HepG2 (cell line): ENCODE data around the gene ZNF618. TPM values are rescaled to one million over a fixed set of nuclear protein-coding genes. Genes with fewer than 3 reads are reported as not detected.

Experiments used
- ATAC-seq: fragments of 200-7000 bp; cut with Tn5 transposase; 3 replicates; pipeline ENCODE4 v1.9.1; 2020; ENCODE audit warnings: mild to moderate bottlenecking, moderate library complexity
- BruUV-seq: library from RNA; stranded (reverse); fragments of 400-500 nt; replicated peaks from 2 replicates; lab custom pipeline; 2021; lab: Mats Ljungman, UMichigan
- CTCF ChIA-PET: fragments of 300-600 bp; formaldehyde crosslinking; extraction: SDS; loops from one replicate; lab custom pipeline; 2021; ENCODE audit warnings: low total read pairs, inconsistent platforms, low intra/inter-chr PET ratio; lab: Yijun Ruan, JAX
- POLR2A ChIA-PET: fragments of 350-600 bp; sonication (Branson Sonifier 250); formaldehyde crosslinking; loops from one replicate; lab custom pipeline; 2020; ENCODE audit warnings: antibody characterized with exemption, inconsistent platforms; lab: Yijun Ruan, JAX
- DNase-seq: peaks from one replicate; pipeline ENCODE4 v3.0.0-alpha.2; 2015; ENCODE audit warnings: low spot score
- FAIRE-seq: peaks from 3 replicates; lab custom pipeline; 2011; peaks lifted over from hg19 to GRCh38; lab: Jason Lieb, UNC
- H2AFZ ChIP-seq: one replicate; pipeline ENCODE4 v1.6.1; 2011; ENCODE audit warnings: low read length, inconsistent platforms
- H3K27ac ChIP-seq: fragments of 300-600 bp; 3 replicates; pipeline ENCODE4 v1.8.0; 2011; ENCODE audit warnings: mixed run types, mild to moderate bottlenecking, mixed read lengths, low read length, inconsistent platforms; ENCODE audit not compliant: insufficient read depth; ENCODE audit errors: extremely low read length
- H3K27me3 ChIP-seq, 2 experiments: fragments of 200-600 bp in 1 of 2; 2 replicates in 1 of 2; 3 replicates in 1 of 2; pipeline versions ENCODE4 v1.6.0 to v1.8.0; 2011; ENCODE audit warnings: low read length in 2 of 2, mild to moderate bottlenecking in 2 of 2, moderate library complexity in 2 of 2, inconsistent platforms in 1 of 2; ENCODE audit not compliant: insufficient read depth in 2 of 2, control insufficient read depth in 1 of 2
- H3K36me3 ChIP-seq, 2 experiments: fragments of 200-600 bp in 1 of 2; replicated peaks in 1 of 2; 2 replicates in 1 of 2; 3 replicates in 1 of 2; pipeline versions ENCODE4 v1.5.1 to v1.8.0; 2011; ENCODE audit warnings: low read length in 2 of 2, inconsistent platforms in 1 of 2; ENCODE audit not compliant: insufficient read depth in 2 of 2, control insufficient read depth in 1 of 2
- H3K4me1 ChIP-seq: 2 replicates; pipeline ENCODE4 v1.5.1; 2012; ENCODE audit warnings: low read length, inconsistent platforms; ENCODE audit not compliant: insufficient read depth
- H3K4me2 ChIP-seq: 2 replicates; pipeline ENCODE4 v1.6.0; 2011; ENCODE audit warnings: low read depth, low read length, inconsistent platforms
- H3K4me3 ChIP-seq, 3 experiments: fragments of 200-600 bp in 1 of 3; sonication (generic), shearing (Covaris generic) in 1 of 3; replicated peaks in 1 of 3; 2 replicates each; pipeline ENCODE4 v1.5.1; 2011 to 2016; ENCODE audit warnings: low read length in 3 of 3, inconsistent platforms in 2 of 3, low read depth in 2 of 3, mild to moderate bottlenecking in 2 of 3, control low read depth in 1 of 3, mixed read lengths in 1 of 3; ENCODE audit not compliant: insufficient read depth in 1 of 3
- H3K79me2 ChIP-seq: one replicate; pipeline ENCODE4 v1.6.1; 2011; ENCODE audit warnings: low read length, inconsistent platforms; ENCODE audit not compliant: insufficient read depth
- H3K9ac ChIP-seq: 2 replicates; pipeline ENCODE4 v1.6.0; 2011; ENCODE audit warnings: mild to moderate bottlenecking, low read depth, low read length, inconsistent platforms; ENCODE audit not compliant: insufficient read depth
- H3K9me3 ChIP-seq: 2 replicates; pipeline ENCODE4 v1.5.1; 2012; ENCODE audit warnings: mild to moderate bottlenecking, low read length
- H4K20me1 ChIP-seq: 2 replicates; pipeline ENCODE4 v1.6.0; 2011; ENCODE audit warnings: inconsistent platforms, mild to moderate bottlenecking, low read length, moderate library complexity; ENCODE audit not compliant: insufficient read depth
- AGO2 ChIP-seq: fragments of 200-400 bp; formaldehyde crosslinking; optimal IDR thresholded peaks from 2 replicates; pipeline ENCODE3; 2017; ENCODE audit warnings: mild to moderate bottlenecking, low read depth, low read length, moderate library complexity
- ARID4A ChIP-seq: sonication (generic); formaldehyde crosslinking; IDR thresholded peaks from 2 replicates; pipeline ENCODE4 v1.5.0; 2020; ENCODE audit warnings: mild to moderate bottlenecking, missing genetic modification reagents, borderline replicate concordance
- EED ChIP-seq: sonication (generic); formaldehyde crosslinking; IDR thresholded peaks from 2 replicates; pipeline ENCODE4 v1.5.0; 2020; ENCODE audit warnings: mild to moderate bottlenecking, missing genetic modification reagents
- ELK4 ChIP-seq: sonication (generic); formaldehyde crosslinking; IDR thresholded peaks from 2 replicates; pipeline ENCODE4 v1.9.0; 2021; ENCODE audit warnings: missing genetic modification reagents, borderline replicate concordance
- NR0B2 ChIP-seq: sonication (generic); formaldehyde crosslinking; IDR thresholded peaks from 2 replicates; pipeline ENCODE4 v1.4.0; 2020; ENCODE audit warnings: mild to moderate bottlenecking, missing genetic modification reagents
- SMARCE1 ChIP-seq: fragments of 450-650 bp; IDR thresholded peaks from 2 replicates; pipeline ENCODE4 v1.6.1; 2017; ENCODE audit warnings: borderline replicate concordance
- TFE3 ChIP-seq: IDR thresholded peaks from 2 replicates; pipeline ENCODE4 v1.6.1; 2016
- ZBTB14 ChIP-seq: sonication (generic); formaldehyde crosslinking; IDR thresholded peaks from 2 replicates; pipeline ENCODE4 v1.4.0; 2020; ENCODE audit warnings: missing genetic modification reagents
- ZFP91 ChIP-seq: sonication (generic); formaldehyde crosslinking; IDR thresholded peaks from 2 replicates; pipeline ENCODE4 v1.9.0; 2022; ENCODE audit warnings: missing genetic modification reagents, mild to moderate bottlenecking, borderline replicate concordance
- ZNF124 ChIP-seq: sonication (generic); formaldehyde crosslinking; IDR thresholded peaks from 2 replicates; pipeline ENCODE4 v1.4.0; 2020; ENCODE audit warnings: missing genetic modification reagents
- ZNF138 ChIP-seq: sonication (generic); formaldehyde crosslinking; IDR thresholded peaks from 2 replicates; pipeline ENCODE4 v1.5.0; 2020; ENCODE audit warnings: mild to moderate bottlenecking, low read depth, missing genetic modification reagents
- ZNF160 ChIP-seq: sonication (generic); formaldehyde crosslinking; IDR thresholded peaks from 2 replicates; pipeline ENCODE4 v1.8.0; 2022; ENCODE audit warnings: mild to moderate bottlenecking, inconsistent platforms, missing genetic modification reagents
- ZNF33B ChIP-seq: sonication (generic); formaldehyde crosslinking; IDR thresholded peaks from 2 replicates; pipeline ENCODE4 v1.5.1; 2020; ENCODE audit warnings: mild to moderate bottlenecking, missing genetic modification reagents
- ZNF619 ChIP-seq: sonication (generic); formaldehyde crosslinking; IDR thresholded peaks from 2 replicates; pipeline ENCODE4 v1.4.0; 2020; ENCODE audit warnings: mild to moderate bottlenecking, missing genetic modification reagents
- WGBS: methylation state at CpG from one replicate; pipeline ENCODE4 v1.1.6; 2017; ENCODE audit warnings: low lambda C conversion rate; 5-methylcytosine and 5-hydroxymethylcytosine counted together
- in situ Hi-C: cut with HindIII; loops from 2 replicates; pipeline ENCODE4 v1.10.0; 2017; ENCODE audit warnings: low pct_unique_long_range_greater_than_20kb; ENCODE audit not compliant: extremely low pct_ligation_motif_present
- intact Hi-C: fragments of 100-400 bp; cut with micrococcal nuclease; formaldehyde crosslinking; loops from one replicate; pipeline ENCODE4 v1.10.0; 2022; ENCODE audit not compliant: unreplicated experiment
- polyA plus RNA-seq, 8 experiments: library from polyadenylated mRNA; depleted of rRNA in 3 of 8; stranded (reverse) in 7 of 8; unstranded in 1 of 8; fragments of >200 nt; fragmentation: Illumina TruSeq in 4 of 8; extraction: Trizol in 4 of 8; gene quantifications; 2 replicates each; pipeline versions ENCODE4 v1.2.1 to v1.2.3, GENCODE V29; 2011 to 2016; ENCODE audit warnings: low read depth in 4 of 8, missing spikeins in 1 of 8, mixed read lengths in 1 of 8; ENCODE audit not compliant: insufficient read depth in 1 of 8
- total RNA-seq, 5 experiments: library from RNA; depleted of rRNA; stranded (reverse); fragments of >200 nt; fragmentation: Illumina TruSeq; extraction: Trizol; gene quantifications; 2 replicates each; pipeline ENCODE4 v1.2.3, GENCODE V29; 2016; ENCODE audit warnings: low read depth in 1 of 5

Gene ZNF618
- total and polyA plus RNA-seq, 2 of the 13 experiments (the other 11 are each of a cell fraction or from before 2014, with no cell fraction given) = 0.07 TPM

- no peaks in the 10 kb centered on the region for H3K4me1 ChIP-seq
- no peaks in the 10 kb centered on the region for H3K9me3 ChIP-seq
- no peak for DNase-seq
- H3K27me3 ChIP-seq = peaks cover 0 to 13% of the 10 kb centered on the region in 2 experiments; a peak in 4 of 5 replicates
- no TSS peak for BruUV-seq
- no peak overlapping the region for H3K4me3 ChIP-seq
- no peak overlapping the region for H3K27ac ChIP-seq
- no peaks in the 10 kb centered on the region for H4K20me1 ChIP-seq
- H3K4me2 ChIP-seq = no peak overlapping the region
- H2AFZ ChIP-seq = no peak overlapping the region
- no peak for FAIRE-seq
- 48% methylated on average over 3 of the region's 8 CpGs for WGBS
- intact Hi-C loops (no loop called here), in situ Hi-C loops (no loop called here)
- no peak for ATAC-seq
- H3K36me3 ChIP-seq = no peaks in the 10 kb centered on the region
- no peak overlapping the region for H3K9ac ChIP-seq
- CTCF ChIA-PET = no interaction called here
- H3K79me2 ChIP-seq = no peaks in the 10 kb centered on the region
- POLR2A ChIA-PET = no interaction called here
- TF ChIP-seq NR0B2 = no peak
- TF ChIP-seq ZBTB14 (CRISPR knock-in tag) = no peak
- TF ChIP-seq ZNF124 (CRISPR knock-in tag) = no peak
- TF ChIP-seq TFE3 (CRISPR knock-in tag) = no peak
- no peak for TF ChIP-seq ZNF160 (CRISPR knock-in tag)
- TF ChIP-seq ZNF33B (CRISPR knock-in tag) = no peak
- TF ChIP-seq EED (CRISPR knock-in tag) = no peak
- TF ChIP-seq ARID4A (CRISPR knock-in tag) = no peak
- TF ChIP-seq AGO2 = no peak
- TF ChIP-seq ZFP91 (CRISPR knock-in tag) = no peak
- TF ChIP-seq ZNF138 = no peak
- no peak for TF ChIP-seq ELK4 (CRISPR knock-in tag)
- no peak for TF ChIP-seq SMARCE1
- no peak for TF ChIP-seq ZNF619 (CRISPR knock-in tag)
Measured at GRCh38 chr9:113947941-113948340, 71.8 kb downstream of the ZNF618 start.
